ENCODE data around the gene AP3D1.
A peak's percentile ranks its signal among the peaks of the same experiment; 100 is the strongest.

DNA sequence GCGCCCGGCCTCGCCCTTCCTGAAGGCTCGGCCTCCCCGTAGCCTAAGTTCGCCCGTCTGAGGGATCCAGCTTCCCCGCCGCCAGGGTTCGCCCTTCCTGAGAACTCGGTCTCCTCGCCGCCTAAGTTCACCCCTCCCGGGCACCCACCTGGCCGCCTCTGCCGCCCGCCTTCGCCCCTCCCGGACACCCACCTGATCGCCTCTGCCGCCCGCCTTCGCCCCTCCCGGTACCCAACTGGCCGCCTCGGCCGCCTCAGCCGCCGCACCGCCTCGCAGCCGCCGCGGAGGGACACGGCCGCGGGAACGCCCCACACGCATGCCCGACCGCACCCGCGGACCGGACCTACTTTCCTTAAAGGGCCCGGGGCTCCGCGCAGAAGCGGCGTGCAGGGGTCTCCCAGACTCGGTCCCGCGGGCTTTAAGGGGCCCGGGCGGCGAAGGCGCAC, 55.3 kb downstream of the AP3D1 start, which contains the start of gene MOB3A:
- TF ChIP-seq, protein P1, sequence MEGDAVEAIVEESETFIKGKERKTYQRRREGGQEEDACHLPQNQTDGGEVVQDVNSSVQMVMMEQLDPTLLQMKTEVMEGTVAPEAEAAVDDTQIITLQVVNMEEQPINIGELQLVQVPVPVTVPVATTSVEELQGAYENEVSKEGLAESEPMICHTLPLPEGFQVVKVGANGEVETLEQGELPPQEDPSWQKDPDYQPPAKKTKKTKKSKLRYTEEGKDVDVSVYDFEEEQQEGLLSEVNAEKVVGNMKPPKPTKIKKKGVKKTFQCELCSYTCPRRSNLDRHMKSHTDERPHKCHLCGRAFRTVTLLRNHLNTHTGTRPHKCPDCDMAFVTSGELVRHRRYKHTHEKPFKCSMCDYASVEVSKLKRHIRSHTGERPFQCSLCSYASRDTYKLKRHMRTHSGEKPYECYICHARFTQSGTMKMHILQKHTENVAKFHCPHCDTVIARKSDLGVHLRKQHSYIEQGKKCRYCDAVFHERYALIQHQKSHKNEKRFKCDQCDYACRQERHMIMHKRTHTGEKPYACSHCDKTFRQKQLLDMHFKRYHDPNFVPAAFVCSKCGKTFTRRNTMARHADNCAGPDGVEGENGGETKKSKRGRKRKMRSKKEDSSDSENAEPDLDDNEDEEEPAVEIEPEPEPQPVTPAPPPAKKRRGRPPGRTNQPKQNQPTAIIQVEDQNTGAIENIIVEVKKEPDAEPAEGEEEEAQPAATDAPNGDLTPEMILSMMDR (IDR thresholded peaks at IDR 0.05): peak; percentile 43 to 88 (median 66)
- no peak for TF ChIP-seq POLR2A (IDR thresholded peaks at IDR 0.05)
